ENCODE results near the gene TUBGCP2.

Gene TUBGCP2

GRCh38 chr10:133264461-133264860 is 44.2 kb downstream of the TUBGCP2 start:
- no peak for DNase-seq

GRCh38 chr10:133263674-133264073 is 45.0 kb downstream of the TUBGCP2 start:
- DNase-seq: no peak

- DNase-seq: no peak
These were observed 46.0 kb downstream of the TUBGCP2 start for GRCh38 chr10:133262696-133263095.

DNA sequence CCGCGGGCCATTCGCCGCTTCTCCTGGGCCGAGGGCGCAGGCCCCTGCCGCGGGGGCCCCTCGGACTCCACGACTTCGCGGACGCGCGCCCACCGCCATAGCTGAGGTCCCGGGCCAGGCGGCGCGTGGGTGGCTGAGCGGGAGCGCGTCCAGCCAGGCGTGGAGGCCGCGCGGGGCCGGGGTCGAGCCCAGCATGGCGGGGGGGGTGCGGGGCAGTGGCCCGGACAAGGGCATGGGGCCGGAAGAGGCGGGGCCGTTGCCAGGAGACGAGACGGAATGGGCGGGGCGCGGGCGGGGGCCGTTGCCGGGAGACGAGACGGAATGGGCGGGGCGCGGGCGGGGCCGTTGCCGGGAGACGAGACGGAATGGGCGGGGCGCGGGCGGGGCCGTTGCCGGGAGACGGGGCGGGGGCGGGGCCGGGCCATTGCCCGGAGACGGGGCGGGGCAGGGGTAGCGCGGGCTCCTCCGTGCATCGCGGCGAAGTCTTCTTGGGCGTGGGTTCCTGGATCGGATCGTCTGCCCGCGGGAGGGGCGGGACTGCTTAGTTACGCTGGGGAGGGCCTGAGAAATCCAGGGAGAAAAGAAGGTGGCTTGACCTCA is 46.8 kb downstream of the TUBGCP2 start:
- DNase-seq: no peak

- peak; percentile 73 for DNase-seq
These were observed 47.6 kb downstream of the TUBGCP2 start for GRCh38 chr10:133260895-133261725.

GRCh38 chr10:133259602-133259989 is 49.1 kb downstream of the TUBGCP2 start:
- no peak for DNase-seq

- DNase-seq: no peak
These were observed 49.7 kb downstream of the TUBGCP2 start for GRCh38 chr10:133258818-133259601.

DNA sequence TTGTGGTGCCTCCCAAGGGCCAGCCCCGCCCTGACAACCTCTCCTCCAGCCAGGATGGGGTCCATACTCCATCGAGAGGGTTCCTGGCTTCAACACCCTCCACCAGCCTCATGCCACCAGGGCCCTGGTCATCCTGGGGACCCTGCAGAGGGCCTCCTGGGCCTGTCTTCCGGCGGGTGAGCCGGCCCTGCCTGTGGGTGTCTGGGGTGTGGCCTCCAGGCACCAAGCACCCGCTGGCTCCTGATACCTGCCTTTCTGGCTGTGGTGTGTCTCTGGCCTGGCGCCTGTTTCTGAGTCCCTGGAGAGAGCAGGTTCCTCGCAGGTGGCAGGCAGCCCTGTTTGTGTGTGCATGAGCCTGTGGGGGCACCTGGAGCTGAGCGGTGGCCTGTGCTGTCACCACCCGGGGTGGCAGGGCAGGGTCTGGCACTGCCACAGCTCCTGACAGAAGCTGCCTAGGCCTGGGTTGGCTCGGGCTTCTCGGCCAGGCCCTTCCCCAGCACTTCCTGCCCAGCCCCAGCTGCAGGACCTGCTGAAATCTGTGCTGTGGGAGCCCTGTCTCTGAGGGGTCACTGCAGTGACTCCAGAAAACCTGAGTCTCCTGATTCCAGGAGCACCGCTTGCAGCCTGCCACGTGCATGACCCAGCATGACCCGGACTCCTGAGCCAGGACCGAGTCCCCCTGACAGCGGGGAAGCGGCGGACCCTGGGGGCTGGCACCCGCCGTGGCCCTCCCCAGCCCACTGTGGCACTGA is 50.4 kb downstream of the TUBGCP2 start:
- DNase-seq: no peak

- peak; percentile 54 for DNase-seq
These were observed 51.1 kb downstream of the TUBGCP2 start for GRCh38 chr10:133257489-133258065.

DNA sequence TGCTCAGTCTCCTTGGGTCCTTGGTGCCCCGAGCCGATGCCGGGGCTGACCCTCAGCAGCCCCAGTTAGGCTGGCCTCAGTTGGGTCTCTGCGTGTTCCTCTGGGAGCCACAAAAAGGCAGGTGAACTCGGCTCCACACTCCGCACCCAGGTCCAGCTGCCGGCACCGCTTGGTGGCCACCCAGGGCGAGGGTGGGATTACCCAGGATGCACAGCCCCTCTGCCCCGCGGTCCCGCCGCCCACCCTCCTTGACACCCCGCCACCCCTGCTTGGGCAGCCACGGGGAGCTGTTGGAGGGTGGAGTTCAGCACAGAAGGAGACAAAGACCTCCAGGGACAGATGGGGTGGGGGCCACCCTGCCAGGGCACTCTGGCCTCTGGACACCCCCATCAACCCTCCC is 53.3 kb downstream of the TUBGCP2 start:
- no peak for DNase-seq

GRCh38 chr10:133254421-133255120 is 54.1 kb downstream of the TUBGCP2 start:
- no peak for DNase-seq

DNA sequence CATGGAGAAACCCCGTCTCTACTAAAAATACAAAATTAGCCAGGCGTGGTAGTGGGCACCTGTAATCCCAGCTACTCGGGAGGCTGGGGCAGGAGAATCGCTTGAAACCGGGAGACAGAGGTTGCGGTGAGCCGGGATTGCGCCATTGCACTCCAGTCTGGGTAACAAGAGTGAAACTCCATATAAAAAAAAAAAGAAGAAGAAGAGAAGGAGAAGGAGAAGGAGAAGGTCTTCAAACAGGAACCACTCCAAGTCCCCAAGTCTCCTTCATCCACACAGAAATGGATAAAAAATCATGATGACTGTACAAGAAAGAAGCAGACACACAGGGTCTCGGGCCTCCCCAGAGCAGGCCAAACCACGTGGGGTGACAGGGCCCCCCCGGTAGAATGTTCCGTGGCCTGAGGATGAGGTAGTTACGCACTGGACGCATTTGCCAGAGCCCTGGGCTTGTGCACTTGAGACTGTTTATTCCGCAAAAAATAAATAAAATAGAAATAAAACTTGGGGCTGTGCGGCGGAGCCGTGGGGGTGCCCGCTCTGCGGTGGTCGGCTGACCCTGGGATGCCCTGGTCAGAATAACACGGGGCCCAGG is 55.2 kb downstream of the TUBGCP2 start:
- no peak for DNase-seq

DNA sequence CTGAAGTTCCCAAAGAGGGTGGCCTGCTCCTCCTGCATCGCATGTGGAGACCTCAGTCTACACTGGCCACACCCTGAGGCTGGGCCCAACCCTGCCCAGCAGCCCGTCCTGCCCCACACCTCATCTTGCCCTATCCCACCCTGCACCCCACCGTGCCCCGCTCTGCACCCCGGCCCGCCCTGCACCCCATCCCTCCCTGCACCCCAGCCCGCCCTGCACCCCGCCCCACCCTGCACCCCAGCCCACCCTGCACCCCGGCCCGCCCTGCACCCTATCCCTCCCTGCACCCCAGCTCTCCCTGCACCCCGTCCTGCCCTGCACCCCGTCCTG is 56.5 kb downstream of the TUBGCP2 start:
- DNase-seq: no peak

DNA sequence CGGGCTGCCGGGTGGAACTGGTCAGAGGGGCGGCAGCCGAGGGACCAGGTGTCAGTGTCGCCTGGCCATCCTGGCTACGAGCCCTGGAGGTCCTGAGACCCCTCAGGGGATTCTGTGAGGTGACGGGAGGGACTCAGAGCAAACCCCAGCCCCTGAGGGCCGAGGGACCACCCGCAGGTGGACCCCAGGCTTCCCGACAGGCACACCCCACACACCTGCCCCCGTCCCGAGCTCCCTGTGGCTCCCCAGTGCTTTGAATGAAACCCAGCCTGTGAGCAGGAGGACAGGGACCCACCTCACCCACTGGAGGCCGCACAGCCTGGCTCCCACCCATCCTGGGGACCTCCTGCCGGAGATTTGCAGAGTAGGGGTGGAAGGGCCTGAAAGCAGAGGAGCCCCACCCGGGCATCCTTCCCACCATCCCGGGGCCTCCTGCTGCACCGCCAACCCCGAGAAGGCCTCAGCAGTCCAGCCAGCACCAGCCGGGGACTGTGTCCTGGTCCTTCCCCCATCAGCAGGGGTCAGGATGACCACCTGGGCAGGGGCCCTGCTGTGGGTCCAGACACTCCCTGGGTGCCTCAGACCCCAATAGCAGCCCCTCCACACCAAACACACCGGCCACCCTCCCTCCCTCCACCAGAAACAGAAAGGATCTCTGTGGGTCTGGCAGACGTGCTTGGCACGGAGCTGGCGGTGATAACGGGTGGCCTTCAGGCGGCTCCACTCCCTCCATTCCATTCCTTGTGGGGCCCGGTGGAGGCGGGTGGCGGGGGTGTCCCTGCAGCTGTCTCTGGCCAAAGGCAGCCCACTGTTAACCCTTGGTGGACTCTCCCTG is 57.1 kb downstream of the TUBGCP2 start:
- DNase-seq: no peak

DNA sequence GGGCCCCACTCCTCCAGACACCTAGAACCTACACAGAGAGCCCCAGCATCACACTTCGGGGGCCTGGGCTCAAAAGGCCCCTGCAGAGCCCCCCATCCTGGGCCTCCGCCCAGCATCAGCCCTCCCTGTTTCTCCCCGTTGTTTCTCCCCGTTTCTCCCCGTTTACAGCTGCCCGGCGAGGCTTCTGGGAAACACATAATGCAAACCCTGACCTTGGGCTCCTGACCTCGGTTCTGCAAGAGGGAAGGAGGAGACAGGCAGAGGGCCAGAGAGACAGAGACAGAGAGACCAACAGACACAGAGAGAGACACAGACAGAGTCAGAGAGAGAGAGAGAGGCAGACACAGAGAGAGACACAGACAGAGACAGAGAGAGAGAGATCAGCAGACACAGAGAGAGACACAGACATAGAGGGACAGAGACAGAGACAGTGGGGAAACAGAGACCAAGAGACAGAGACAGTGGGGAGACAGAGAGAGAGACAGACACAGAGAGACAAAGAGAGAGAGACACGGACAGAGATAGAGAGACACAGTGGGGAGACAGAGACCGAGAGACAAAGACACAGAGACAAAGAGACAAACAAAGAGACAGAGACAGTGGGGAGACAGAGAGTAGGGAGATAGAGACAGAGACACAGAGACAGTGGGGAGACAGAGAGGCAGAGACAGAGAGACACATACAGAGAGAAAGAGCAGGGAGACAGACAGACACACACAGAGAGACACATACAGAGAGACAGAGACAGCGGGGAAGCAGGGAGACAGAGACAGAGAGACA is 58.5 kb downstream of the TUBGCP2 start:
- no peak for DNase-seq

DNA sequence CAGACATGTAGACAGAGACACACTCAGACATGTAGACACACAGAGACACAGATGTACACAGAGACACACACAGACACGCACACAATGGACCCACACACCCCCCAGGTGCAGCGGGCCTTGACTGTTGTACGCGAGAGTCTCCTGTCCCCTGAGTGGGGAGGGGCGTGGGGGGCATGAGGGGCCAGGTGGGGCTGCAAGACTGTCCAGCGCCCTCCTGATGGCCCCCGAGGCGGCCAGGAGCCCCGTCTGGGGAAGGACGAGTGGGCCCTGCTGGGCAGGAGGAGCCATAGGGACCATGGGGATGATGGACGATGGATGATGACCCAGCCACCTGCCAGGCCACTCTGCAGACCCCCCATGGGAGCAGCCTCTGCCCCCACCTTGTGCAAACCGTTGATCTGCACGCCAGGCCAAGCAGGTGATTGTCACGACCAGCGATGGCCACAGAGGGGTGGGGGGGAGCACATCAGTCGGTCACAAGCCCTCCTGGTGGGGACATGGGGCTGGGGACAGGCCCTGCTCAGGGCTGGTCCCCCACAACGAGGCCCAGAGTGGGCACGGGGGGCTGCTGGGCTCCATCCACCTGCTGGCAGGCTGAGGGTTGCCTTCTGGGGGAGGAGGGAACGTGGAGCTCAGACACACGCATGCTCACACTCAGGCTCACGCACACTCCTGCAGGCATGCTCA is 59.4 kb downstream of the TUBGCP2 start:
- DNase-seq: no peak

DNA sequence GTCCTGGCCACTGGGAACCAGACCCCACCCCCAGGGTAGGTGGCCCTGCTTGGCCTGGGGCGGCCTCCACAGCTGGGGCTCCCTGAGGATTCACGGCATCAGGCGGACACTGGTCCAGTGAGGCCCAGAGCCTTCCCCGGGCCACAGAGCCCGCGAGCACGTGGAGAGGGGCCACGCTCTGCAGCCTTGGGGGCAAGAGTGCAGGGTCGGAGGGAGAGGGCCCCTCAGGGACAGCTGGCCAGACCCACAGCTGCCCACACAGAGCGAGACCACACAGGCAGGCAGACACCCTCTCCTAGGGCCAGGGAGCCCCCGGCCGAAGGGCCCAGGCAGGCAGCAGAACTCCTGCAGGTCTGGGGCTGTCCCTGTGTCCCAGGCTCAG is 60.3 kb downstream of the TUBGCP2 start:
- no peak for DNase-seq

DNA sequence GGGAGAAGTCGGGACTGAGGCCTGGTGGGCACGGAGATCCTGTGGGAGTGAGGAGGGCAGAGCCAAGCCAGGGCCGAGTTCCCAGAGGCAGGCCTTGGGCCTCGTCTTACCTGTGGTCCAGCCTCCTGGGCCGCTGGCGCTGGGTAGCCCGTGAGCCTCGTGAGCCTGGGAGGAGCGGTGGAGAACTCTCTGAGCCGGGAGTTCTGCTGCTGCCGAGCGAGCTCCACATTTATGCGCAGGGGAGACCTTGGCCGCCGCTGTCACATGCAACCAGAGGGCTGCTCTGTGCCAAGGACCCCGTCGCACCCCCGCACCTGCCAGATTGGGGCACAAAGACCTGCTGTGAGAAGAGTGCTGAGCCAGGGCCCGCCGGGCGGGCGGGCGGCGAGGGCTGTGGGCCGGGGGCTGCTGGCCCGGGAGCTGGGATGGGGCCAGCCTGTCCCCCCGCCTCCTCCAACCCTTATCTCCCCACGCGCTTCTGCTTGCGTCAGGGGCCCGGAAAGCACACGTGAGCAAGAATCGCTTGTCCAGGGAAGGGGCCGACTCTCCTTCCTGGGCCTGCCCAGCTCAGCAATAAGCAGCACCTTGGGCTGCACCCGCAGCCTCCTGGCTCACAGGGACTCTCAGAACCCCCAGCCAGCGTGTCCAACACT is 60.9 kb downstream of the TUBGCP2 start:
- DNase-seq: no peak
